ENCODE measurements around the gene GRK2. TPM values are rescaled to one million over a fixed set of nuclear protein-coding genes. Genes with fewer than 3 reads are reported as not detected.

The GRK2 gene
- total RNA-seq, 1 experiment from 2014 or later = 92.6 TPM

DNA sequence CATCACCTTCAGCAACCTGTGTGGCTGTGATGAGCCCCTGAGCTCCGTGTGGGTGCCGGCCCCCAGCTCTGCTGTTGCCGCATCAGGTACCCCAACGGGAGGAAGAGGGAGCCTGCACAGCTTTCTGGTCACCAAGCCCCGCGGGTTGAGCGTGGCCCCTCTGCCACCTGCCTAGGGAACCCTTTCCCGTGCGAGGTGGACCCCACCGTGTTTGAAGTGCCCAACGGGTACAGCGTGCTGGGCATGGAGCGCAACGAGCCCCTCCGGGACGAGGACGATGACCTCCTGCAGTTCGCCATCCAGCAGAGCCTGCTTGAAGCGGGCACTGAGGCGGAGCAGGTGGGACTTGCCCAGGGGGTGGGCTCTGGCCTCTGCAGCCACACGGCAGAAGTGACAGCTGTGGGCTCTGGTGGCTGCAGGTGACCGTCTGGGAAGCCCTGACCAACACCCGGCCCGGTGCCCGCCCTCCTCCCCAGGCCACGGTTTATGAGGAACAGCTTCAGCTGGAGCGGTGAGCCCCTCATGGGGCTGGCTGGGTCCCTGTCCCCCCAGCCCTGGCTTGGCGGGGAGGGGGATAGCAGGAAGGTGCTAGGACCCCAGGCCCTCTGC lies 35.1 kb downstream of the GRK2 start:
- ChIA-PET POLR2A (ENCODE audit: low non-redundant PET) (interaction anchor here (0.5 to 0.6 kb wide), 2 partner anchors 31 to 100 kb away, joined by 3 to 7 read pairs; partner anchors contain the start of gene PPP1CA), CTCF (no interaction called here)
- TF ChIP-seq, protein P1, sequence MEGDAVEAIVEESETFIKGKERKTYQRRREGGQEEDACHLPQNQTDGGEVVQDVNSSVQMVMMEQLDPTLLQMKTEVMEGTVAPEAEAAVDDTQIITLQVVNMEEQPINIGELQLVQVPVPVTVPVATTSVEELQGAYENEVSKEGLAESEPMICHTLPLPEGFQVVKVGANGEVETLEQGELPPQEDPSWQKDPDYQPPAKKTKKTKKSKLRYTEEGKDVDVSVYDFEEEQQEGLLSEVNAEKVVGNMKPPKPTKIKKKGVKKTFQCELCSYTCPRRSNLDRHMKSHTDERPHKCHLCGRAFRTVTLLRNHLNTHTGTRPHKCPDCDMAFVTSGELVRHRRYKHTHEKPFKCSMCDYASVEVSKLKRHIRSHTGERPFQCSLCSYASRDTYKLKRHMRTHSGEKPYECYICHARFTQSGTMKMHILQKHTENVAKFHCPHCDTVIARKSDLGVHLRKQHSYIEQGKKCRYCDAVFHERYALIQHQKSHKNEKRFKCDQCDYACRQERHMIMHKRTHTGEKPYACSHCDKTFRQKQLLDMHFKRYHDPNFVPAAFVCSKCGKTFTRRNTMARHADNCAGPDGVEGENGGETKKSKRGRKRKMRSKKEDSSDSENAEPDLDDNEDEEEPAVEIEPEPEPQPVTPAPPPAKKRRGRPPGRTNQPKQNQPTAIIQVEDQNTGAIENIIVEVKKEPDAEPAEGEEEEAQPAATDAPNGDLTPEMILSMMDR (conservative IDR thresholded peaks at IDR 0.05; ENCODE audit: low read depth, low read length) = no peak
- no TSS peak for BruUV-seq (replicated peaks)
- DNase-seq (ENCODE audit: low spot score) = no peak
- no peaks in the 10 kb centered on the region for H3K27me3 ChIP-seq (replicated peaks; ENCODE audit: insufficient read depth, low read depth, low read length, poor library complexity)
- H3K4me3 ChIP-seq (ENCODE audit: low read depth, low read length, poor library complexity, severe bottlenecking) = no peak overlapping the region
- peaks cover 56% of the 10 kb centered on the region for H3K36me3 ChIP-seq (ENCODE audit: insufficient read depth, low read length, poor library complexity, severe bottlenecking)
- H3K27ac ChIP-seq (ENCODE audit: low read depth, low read length, poor library complexity, severe bottlenecking) = peak overlapping the region; percentile 72
- intact Hi-C loops (cut with micrococcal nuclease; ENCODE audit: unreplicated experiment) = no loop called here
- H3K4me1 ChIP-seq (ENCODE audit: insufficient read depth, low read length, poor library complexity, severe bottlenecking) = peaks cover 10% of the 10 kb centered on the region
- H3K9me3 ChIP-seq (ENCODE audit: low read depth, low read length, poor library complexity, severe bottlenecking) = no peaks in the 10 kb centered on the region

DNA sequence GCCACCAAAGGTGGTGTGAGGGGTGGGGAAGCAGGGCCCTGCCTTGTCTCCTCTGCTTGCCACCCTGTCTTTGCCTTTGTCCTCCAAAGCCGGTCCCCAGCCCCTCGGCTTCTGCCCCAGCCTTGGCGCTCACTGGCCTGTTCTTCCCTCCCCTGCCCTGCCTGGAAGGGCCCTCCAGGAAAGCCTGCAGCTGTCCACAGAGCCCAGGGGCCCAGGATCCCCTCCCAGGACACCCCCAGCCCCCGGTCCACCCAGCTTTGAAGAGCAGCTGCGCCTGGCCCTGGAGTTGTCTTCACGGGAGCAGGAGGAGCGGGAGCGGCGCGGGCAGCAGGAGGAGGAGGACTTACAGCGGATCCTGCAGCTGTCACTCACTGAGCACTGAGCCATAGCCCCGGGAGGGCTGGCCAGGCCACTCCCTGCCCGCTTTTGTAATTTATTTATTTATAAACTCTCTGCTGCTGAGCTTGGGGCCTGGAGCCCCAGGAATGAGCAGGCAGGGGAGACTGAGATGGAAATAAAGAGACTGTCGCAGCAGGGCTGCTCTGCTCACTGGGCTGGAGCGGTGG lies 35.8 kb downstream of the GRK2 start:
- Histone ChIP-seq H3K36me3 (ENCODE audit: insufficient read depth, low read length, poor library complexity, severe bottlenecking) (peaks cover 50% of the 10 kb centered on the region), H3K4me1 (ENCODE audit: insufficient read depth, low read length, poor library complexity, severe bottlenecking) (peaks cover 10% of the 10 kb centered on the region), H3K4me3 (ENCODE audit: low read depth, low read length, poor library complexity, severe bottlenecking) (peak overlapping the region; percentile 60), H3K9me3 (ENCODE audit: low read depth, low read length, poor library complexity, severe bottlenecking) (no peaks in the 10 kb centered on the region), H3K27ac (ENCODE audit: low read depth, low read length, poor library complexity, severe bottlenecking) (peak overlapping the region; percentile 72), H3K27me3 (replicated peaks; ENCODE audit: insufficient read depth, low read depth, low read length, poor library complexity) (no peaks in the 10 kb centered on the region)
- CTCF ChIA-PET = interaction anchor here (1.0 kb wide), 1 partner anchor 41 kb away, joined by 3 read pairs; no protein-coding TSS in a partner anchor
- TF ChIP-seq, protein P1 (conservative IDR thresholded peaks at IDR 0.05; ENCODE audit: low read depth, low read length) = no peak
- TF ChIP-seq EZH2 (IDR thresholded peaks at IDR 0.05; ENCODE audit: borderline replicate concordance, low read depth, low read length, poor library complexity, severe bottlenecking) = no peak
- no TSS peak for BruUV-seq (replicated peaks)
- intact Hi-C loops (cut with micrococcal nuclease; ENCODE audit: unreplicated experiment) = no loop called here
- peak; percentile 80 for DNase-seq (ENCODE audit: low spot score)
- POLR2A ChIA-PET (ENCODE audit: low non-redundant PET) = interaction anchor here (0.6 kb wide), 1 partner anchor 100 kb away, joined by 7 read pairs; the partner anchor contains the start of gene PPP1CA

DNA sequence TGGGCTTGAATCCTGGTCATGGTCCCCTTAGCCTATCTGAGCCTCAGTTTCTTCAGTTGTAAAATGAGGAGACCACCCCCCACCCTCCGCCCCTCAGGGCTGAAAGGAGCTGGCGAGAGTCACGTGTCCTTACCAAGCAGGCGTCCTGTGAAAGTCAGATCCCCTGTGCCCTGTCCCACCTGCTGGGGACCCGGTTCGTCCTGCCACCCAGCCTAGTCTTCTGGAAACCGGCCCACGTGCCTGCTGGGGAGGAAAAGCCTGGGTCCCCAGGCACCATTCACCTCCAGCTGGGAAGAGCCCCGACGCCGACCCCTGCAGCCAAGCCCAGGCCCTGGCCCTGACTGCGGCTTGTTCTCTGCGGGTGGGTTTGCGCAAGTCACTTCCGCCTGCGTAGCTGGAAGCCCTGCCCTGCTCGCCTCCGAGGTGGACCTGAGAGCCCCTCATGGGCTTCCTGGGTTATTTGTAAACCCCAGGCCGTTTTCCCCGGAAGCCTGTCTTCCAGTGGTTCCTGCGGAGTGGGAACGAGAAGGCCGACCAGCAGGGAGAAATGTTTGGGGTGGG lies 36.4 kb downstream of the GRK2 start:
- ChIA-PET POLR2A (ENCODE audit: low non-redundant PET) (no interaction called here), CTCF (interaction anchor here (1.0 kb wide), 1 partner anchor 41 kb away, joined by 3 read pairs; no protein-coding TSS in a partner anchor)
- no peak for TF ChIP-seq EZH2 (IDR thresholded peaks at IDR 0.05; ENCODE audit: borderline replicate concordance, low read depth, low read length, poor library complexity, severe bottlenecking)
- TF ChIP-seq, protein P1 (conservative IDR thresholded peaks at IDR 0.05; ENCODE audit: low read depth, low read length) = no peak
- no TSS peak for BruUV-seq (replicated peaks)
- DNase-seq (ENCODE audit: low spot score) = no peak
- Histone ChIP-seq H3K9me3 (ENCODE audit: low read depth, low read length, poor library complexity, severe bottlenecking) (no peaks in the 10 kb centered on the region), H3K4me1 (ENCODE audit: insufficient read depth, low read length, poor library complexity, severe bottlenecking) (peaks cover 10% of the 10 kb centered on the region), H3K27me3 (replicated peaks; ENCODE audit: insufficient read depth, low read depth, low read length, poor library complexity) (no peaks in the 10 kb centered on the region), H3K36me3 (ENCODE audit: insufficient read depth, low read length, poor library complexity, severe bottlenecking) (peaks cover 49% of the 10 kb centered on the region), H3K27ac (ENCODE audit: low read depth, low read length, poor library complexity, severe bottlenecking) (peak overlapping the region; percentile 72), H3K4me3 (ENCODE audit: low read depth, low read length, poor library complexity, severe bottlenecking) (peak overlapping the region; percentile 60)
- intact Hi-C loops (cut with micrococcal nuclease; ENCODE audit: unreplicated experiment) = no loop called here

Data from A673 (cell line).